ENCODE measurements around the gene WDR54. TPM values are rescaled to one million over a fixed set of nuclear protein-coding genes. Genes with fewer than 3 reads are reported as not detected.

Gene WDR54
- total and polyA plus RNA-seq, 4 donors, result 1.7 to 4.2 (median 3.1) TPM

- TF ChIP-seq ZBTB33 (IDR thresholded peaks at IDR 0.05) (peak; percentile 50), FOXA1 (IDR thresholded peaks at IDR 0.05) (no peak), NR2F2 (IDR thresholded peaks at IDR 0.05) (peak; percentile 49), RAD21 (IDR thresholded peaks at IDR 0.05) (peak in 1 of 2 donors; percentile 41)
Observed at GRCh38 chr2:74472086-74472944, 50.8 kb downstream of the WDR54 start, which contains the start of gene MRPL53 (continued).

GRCh38 chr2:74472945-74473258, 51.4 kb downstream of the WDR54 start:
- no peak for TF ChIP-seq HNF4G (IDR thresholded peaks at IDR 0.05)
- no peak for TF ChIP-seq SP1 (IDR thresholded peaks at IDR 0.05)
- no peak for TF ChIP-seq REST (IDR thresholded peaks at IDR 0.05)
- no peak for TF ChIP-seq ATF3 (IDR thresholded peaks at IDR 0.05)
- TF ChIP-seq JUND (IDR thresholded peaks at IDR 0.05), result no peak
- TF ChIP-seq MAX (IDR thresholded peaks at IDR 0.05), result no peak
- H3K27ac ChIP-seq (ENCODE audit: low read depth in 1 of 2, low read length in 2 of 2), result peak overlapping the region; percentile 88 to 96
- DNase-seq (ENCODE audit: low spot score), result no peak
- H3K36me3 ChIP-seq (ENCODE audit: control insufficient read depth in 4 of 4, insufficient read depth in 3 of 4, low read depth in 1 of 4, low read length in 3 of 4), result peaks cover 2 to 13% (median 12%) of the 10 kb centered on the region in 4 donors
- H3K4me3 ChIP-seq (ENCODE audit: low read depth in 1 of 3, low read length in 3 of 3), result peak overlapping the region; percentile 65 to 97 (median 87)
- H3K4me1 ChIP-seq (ENCODE audit: control insufficient read depth in 4 of 4, insufficient read depth in 4 of 4, low read length in 3 of 4), result peaks cover 10 to 30% (median 23%) of the 10 kb centered on the region in 4 donors
- peak overlapping the region; percentile 82 to 91 for H3K9ac ChIP-seq (ENCODE audit: low read depth in 1 of 2, low read length in 2 of 2)
- no peaks in the 10 kb centered on the region for H3K9me3 ChIP-seq (ENCODE audit: control insufficient read depth in 4 of 4, low read length in 3 of 4)
- no peaks in the 10 kb centered on the region for H3K27me3 ChIP-seq (ENCODE audit: control insufficient read depth in 4 of 4, insufficient read depth in 4 of 4, low read length in 3 of 4)
- whole genome bisulfite sequencing, result 5% methylated on average over 7 of the region's 7 CpGs

- no peak for DNase-seq (ENCODE audit: low spot score)
- no peak overlapping the region for H3K27ac ChIP-seq (ENCODE audit: low read depth in 1 of 2, low read length in 2 of 2)
- H3K36me3 ChIP-seq (ENCODE audit: control insufficient read depth in 4 of 4, insufficient read depth in 3 of 4, low read depth in 1 of 4, low read length in 3 of 4), result peaks cover 2 to 13% (median 12%) of the 10 kb centered on the region in 4 donors
- no peak overlapping the region for H3K4me3 ChIP-seq (ENCODE audit: low read depth in 1 of 3, low read length in 3 of 3)
- H3K9me3 ChIP-seq (ENCODE audit: control insufficient read depth in 4 of 4, low read length in 3 of 4), result no peaks in the 10 kb centered on the region
- TF ChIP-seq SP1 (IDR thresholded peaks at IDR 0.05) (no peak), FOXA2 (IDR thresholded peaks at IDR 0.05) (no peak), RAD21 (IDR thresholded peaks at IDR 0.05) (no peak), YY1 (IDR thresholded peaks at IDR 0.05) (no peak)
- H3K27me3 ChIP-seq (ENCODE audit: control insufficient read depth in 4 of 4, insufficient read depth in 4 of 4, low read length in 3 of 4), result no peaks in the 10 kb centered on the region
- peaks cover 10 to 30% (median 23%) of the 10 kb centered on the region in 4 donors for H3K4me1 ChIP-seq (ENCODE audit: control insufficient read depth in 4 of 4, insufficient read depth in 4 of 4, low read length in 3 of 4)
- no peak overlapping the region for H3K9ac ChIP-seq (ENCODE audit: low read depth in 1 of 2, low read length in 2 of 2)
- WGBS, result 95% methylated on average over 6 of the region's 6 CpGs
Observed at GRCh38 chr2:74474481-74474880, 53.0 kb downstream of the WDR54 start.

Measured in liver (tissue), 9 donors.